ENCODE data around the gene PRR15. TPM values are rescaled to one million over a fixed set of nuclear protein-coding genes. Genes with fewer than 3 reads are reported as not detected.
"Not testable (repeated sequence)": the region's sequence is repeated elsewhere in the genome, so short reads cannot be mapped to it uniquely, and the experiment has no call there.

The PRR15 gene
- total and polyA plus RNA-seq, 4 donors, result 0.02 to 0.98 (median 0.17) TPM; not detected in 1

DNA sequence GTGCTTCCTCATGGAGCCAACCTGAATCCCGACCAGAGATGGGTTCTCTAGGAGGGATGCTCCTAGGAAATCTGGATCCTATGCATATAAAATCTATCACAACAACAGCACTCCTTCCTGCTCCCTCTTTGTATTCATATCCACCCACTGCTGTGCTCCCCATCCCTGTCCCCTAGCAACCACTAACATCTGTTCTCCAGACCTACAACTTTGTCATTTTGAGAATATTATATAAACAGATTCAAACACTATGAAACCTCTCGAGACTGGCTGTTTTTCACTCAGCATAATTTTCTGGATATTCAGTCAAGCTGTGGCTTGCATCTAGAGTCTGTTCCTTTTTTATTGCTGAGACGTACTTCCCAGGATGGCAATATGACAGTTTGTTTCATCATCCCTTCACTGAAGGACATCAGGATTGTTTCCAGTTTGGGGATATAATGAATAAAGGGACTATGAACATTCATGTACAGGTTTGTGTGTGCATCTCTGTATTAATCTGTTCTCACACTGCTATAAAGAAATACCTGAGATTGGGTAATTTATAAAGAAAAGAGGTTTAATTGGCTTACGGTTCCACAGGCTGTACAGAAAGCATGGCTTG lies 36.0 kb upstream of the PRR15 start (continued):
- TF ChIP-seq, protein P1, sequence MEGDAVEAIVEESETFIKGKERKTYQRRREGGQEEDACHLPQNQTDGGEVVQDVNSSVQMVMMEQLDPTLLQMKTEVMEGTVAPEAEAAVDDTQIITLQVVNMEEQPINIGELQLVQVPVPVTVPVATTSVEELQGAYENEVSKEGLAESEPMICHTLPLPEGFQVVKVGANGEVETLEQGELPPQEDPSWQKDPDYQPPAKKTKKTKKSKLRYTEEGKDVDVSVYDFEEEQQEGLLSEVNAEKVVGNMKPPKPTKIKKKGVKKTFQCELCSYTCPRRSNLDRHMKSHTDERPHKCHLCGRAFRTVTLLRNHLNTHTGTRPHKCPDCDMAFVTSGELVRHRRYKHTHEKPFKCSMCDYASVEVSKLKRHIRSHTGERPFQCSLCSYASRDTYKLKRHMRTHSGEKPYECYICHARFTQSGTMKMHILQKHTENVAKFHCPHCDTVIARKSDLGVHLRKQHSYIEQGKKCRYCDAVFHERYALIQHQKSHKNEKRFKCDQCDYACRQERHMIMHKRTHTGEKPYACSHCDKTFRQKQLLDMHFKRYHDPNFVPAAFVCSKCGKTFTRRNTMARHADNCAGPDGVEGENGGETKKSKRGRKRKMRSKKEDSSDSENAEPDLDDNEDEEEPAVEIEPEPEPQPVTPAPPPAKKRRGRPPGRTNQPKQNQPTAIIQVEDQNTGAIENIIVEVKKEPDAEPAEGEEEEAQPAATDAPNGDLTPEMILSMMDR (IDR thresholded peaks at IDR 0.05; ENCODE audit: low read depth, low read length, missing input control), result no peak
- TF ChIP-seq EGR1 (IDR thresholded peaks at IDR 0.05; ENCODE audit: low read depth in 2 of 2), result no peak
- TF ChIP-seq RXRA (IDR thresholded peaks at IDR 0.05), result no peak

DNA sequence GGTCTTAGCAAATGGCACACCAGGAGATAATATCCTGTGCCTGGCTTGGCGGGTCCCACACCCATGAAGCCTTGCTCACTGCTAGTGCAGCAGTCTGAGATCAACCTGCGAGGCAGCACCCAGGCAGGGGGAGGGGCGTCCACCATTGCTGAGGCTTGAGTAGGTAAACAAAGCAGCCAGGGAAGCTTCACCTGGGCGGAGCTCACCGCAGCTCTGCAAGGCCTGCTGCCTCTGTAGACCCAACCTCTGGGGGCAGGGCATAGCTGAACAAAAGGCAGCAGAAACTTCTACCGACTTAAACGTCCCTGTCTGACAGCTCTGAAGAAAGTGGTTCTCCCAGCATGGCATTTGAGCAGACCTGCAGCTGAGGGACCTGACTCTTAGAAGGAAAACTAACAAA lies 35.1 kb upstream of the PRR15 start:
- DNase-seq (ENCODE audit: low spot score); H3K36me3 ChIP-seq (ENCODE audit: control insufficient read depth in 4 of 4, insufficient read depth in 3 of 4, low read depth in 1 of 4, low read length in 3 of 4); H3K4me1 ChIP-seq (ENCODE audit: control insufficient read depth in 4 of 4, insufficient read depth in 4 of 4, low read length in 3 of 4); H3K4me3 ChIP-seq (ENCODE audit: low read depth in 1 of 3, low read length in 3 of 3); H3K9ac ChIP-seq (ENCODE audit: low read depth in 1 of 2, low read length in 2 of 2); H3K27ac ChIP-seq (ENCODE audit: low read depth in 1 of 2, low read length in 2 of 2); H3K27me3 ChIP-seq (ENCODE audit: control insufficient read depth in 4 of 4, insufficient read depth in 4 of 4, low read length in 3 of 4); H3K9me3 ChIP-seq (ENCODE audit: control insufficient read depth in 4 of 4, low read length in 3 of 4): not testable (repeated sequence)
- WGBS, result 73% methylated on average over 7 of the region's 7 CpGs

DNA sequence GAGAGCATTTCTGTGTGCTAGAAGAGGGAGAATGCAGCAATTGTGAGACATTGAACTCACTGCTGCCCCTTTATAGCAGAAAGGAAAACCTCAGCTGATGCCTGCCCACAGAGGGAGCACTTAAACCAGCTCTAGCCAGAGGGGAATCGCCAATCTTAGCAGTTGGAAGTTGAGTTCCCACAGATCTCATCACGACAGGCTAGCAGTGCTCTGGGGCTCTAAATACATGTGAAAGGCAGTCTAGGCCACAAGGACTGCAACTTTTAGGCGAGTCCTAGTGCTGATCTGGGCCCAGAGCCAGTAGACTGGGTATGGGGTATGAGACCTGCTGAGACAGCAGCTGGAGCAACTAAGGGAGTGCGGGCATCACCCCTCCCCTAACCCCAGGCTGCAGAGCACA lies 25.2 kb upstream of the PRR15 start:
- H3K9ac ChIP-seq (ENCODE audit: low read depth in 1 of 2, low read length in 2 of 2), result no peak overlapping the region
- TF ChIP-seq, protein P2, sequence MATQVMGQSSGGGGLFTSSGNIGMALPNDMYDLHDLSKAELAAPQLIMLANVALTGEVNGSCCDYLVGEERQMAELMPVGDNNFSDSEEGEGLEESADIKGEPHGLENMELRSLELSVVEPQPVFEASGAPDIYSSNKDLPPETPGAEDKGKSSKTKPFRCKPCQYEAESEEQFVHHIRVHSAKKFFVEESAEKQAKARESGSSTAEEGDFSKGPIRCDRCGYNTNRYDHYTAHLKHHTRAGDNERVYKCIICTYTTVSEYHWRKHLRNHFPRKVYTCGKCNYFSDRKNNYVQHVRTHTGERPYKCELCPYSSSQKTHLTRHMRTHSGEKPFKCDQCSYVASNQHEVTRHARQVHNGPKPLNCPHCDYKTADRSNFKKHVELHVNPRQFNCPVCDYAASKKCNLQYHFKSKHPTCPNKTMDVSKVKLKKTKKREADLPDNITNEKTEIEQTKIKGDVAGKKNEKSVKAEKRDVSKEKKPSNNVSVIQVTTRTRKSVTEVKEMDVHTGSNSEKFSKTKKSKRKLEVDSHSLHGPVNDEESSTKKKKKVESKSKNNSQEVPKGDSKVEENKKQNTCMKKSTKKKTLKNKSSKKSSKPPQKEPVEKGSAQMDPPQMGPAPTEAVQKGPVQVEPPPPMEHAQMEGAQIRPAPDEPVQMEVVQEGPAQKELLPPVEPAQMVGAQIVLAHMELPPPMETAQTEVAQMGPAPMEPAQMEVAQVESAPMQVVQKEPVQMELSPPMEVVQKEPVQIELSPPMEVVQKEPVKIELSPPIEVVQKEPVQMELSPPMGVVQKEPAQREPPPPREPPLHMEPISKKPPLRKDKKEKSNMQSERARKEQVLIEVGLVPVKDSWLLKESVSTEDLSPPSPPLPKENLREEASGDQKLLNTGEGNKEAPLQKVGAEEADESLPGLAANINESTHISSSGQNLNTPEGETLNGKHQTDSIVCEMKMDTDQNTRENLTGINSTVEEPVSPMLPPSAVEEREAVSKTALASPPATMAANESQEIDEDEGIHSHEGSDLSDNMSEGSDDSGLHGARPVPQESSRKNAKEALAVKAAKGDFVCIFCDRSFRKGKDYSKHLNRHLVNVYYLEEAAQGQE (IDR thresholded peaks at IDR 0.05), result no peak
- TF ChIP-seq TAF1 (conservative IDR thresholded peaks at IDR 0.05) (no peak), EGR1 (IDR thresholded peaks at IDR 0.05; ENCODE audit: low read depth in 2 of 2) (no peak), HNF4G (IDR thresholded peaks at IDR 0.05) (no peak), HNF4A (conservative IDR thresholded peaks at IDR 0.05) (no peak), YY1 (IDR thresholded peaks at IDR 0.05) (no peak), SP1 (IDR thresholded peaks at IDR 0.05) (no peak), JUND (IDR thresholded peaks at IDR 0.05) (no peak), FOXA2 (IDR thresholded peaks at IDR 0.05) (no peak), RAD21 (IDR thresholded peaks at IDR 0.05) (no peak)
- TF ChIP-seq, protein P3, sequence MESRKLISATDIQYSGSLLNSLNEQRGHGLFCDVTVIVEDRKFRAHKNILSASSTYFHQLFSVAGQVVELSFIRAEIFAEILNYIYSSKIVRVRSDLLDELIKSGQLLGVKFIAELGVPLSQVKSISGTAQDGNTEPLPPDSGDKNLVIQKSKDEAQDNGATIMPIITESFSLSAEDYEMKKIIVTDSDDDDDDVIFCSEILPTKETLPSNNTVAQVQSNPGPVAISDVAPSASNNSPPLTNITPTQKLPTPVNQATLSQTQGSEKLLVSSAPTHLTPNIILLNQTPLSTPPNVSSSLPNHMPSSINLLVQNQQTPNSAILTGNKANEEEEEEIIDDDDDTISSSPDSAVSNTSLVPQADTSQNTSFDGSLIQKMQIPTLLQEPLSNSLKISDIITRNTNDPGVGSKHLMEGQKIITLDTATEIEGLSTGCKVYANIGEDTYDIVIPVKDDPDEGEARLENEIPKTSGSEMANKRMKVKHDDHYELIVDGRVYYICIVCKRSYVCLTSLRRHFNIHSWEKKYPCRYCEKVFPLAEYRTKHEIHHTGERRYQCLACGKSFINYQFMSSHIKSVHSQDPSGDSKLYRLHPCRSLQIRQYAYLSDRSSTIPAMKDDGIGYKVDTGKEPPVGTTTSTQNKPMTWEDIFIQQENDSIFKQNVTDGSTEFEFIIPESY (IDR thresholded peaks at IDR 0.05), result no peak
- TF ChIP-seq, protein P4, sequence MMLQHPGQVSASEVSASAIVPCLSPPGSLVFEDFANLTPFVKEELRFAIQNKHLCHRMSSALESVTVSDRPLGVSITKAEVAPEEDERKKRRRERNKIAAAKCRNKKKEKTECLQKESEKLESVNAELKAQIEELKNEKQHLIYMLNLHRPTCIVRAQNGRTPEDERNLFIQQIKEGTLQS (IDR thresholded peaks at IDR 0.05), result no peak
- TF ChIP-seq, protein P1 (IDR thresholded peaks at IDR 0.05; ENCODE audit: low read depth, low read length, missing input control), result no peak
- DNase-seq (ENCODE audit: low spot score), result no peak
- H3K4me1 ChIP-seq (ENCODE audit: control insufficient read depth in 4 of 4, insufficient read depth in 4 of 4, low read length in 3 of 4), result no peaks in the 10 kb centered on the region
- no peaks in the 10 kb centered on the region for H3K36me3 ChIP-seq (ENCODE audit: control insufficient read depth in 4 of 4, insufficient read depth in 3 of 4, low read depth in 1 of 4, low read length in 3 of 4)
- H3K9me3 ChIP-seq (ENCODE audit: control insufficient read depth in 4 of 4, low read length in 3 of 4), result no peaks in the 10 kb centered on the region
- no peak overlapping the region for H3K4me3 ChIP-seq (ENCODE audit: low read depth in 1 of 3, low read length in 3 of 3)
- whole genome bisulfite sequencing, result 54% methylated on average over 4 of the region's 4 CpGs
- no peak overlapping the region for H3K27ac ChIP-seq (ENCODE audit: low read depth in 1 of 2, low read length in 2 of 2)
- H3K27me3 ChIP-seq (ENCODE audit: control insufficient read depth in 4 of 4, insufficient read depth in 4 of 4, low read length in 3 of 4), result no peaks in the 10 kb centered on the region

Data from liver (tissue), 9 donors.